Lung (tissue), 12 donors: ENCODE data around the gene VSTM2B. TPM values are rescaled to one million over a fixed set of nuclear protein-coding genes. Genes with fewer than 3 reads are reported as not detected.

ENCODE experiments used
- ATAC-seq: fragments of 200-7000 bp; cut with Tn5 transposase; one replicate; pipeline ENCODE4 v1.9.1; 2020; ENCODE audit warnings: moderate number of reproducible peaks; ENCODE audit not compliant: insufficient read depth, low FRiP score
- DNase-seq, 3 donors: peaks; one replicate each; pipeline ENCODE4 v3.0.0-alpha.2; 2013 to 2017
- H3K27ac ChIP-seq, 2 donors: one replicate each; pipeline ENCODE4 v1.5.1; 2013; ENCODE audit warnings: mild to moderate bottlenecking in 2 of 2, moderate library complexity in 2 of 2, control low read depth in 1 of 2, inconsistent platforms in 1 of 2, low read depth in 1 of 2, low read length in 1 of 2
- H3K27me3 ChIP-seq, 3 donors: one replicate each; pipeline ENCODE4 v1.5.1; 2013; ENCODE audit warnings: low read length in 2 of 3; ENCODE audit not compliant: control insufficient read depth in 3 of 3, insufficient read depth in 3 of 3
- H3K36me3 ChIP-seq, 4 donors: one replicate each; pipeline ENCODE4 v1.5.1; 2013; ENCODE audit warnings: low read length in 4 of 4, mild to moderate bottlenecking in 1 of 4, moderate library complexity in 1 of 4; ENCODE audit not compliant: control insufficient read depth in 4 of 4, insufficient read depth in 4 of 4
- H3K4me1 ChIP-seq, 5 donors: one replicate each; pipeline ENCODE4 v1.5.1; 2013; ENCODE audit warnings: low read length in 5 of 5, mild to moderate bottlenecking in 2 of 5, moderate library complexity in 1 of 5; ENCODE audit not compliant: control insufficient read depth in 5 of 5, insufficient read depth in 5 of 5
- H3K4me3 ChIP-seq: one replicate; pipeline ENCODE4 v1.5.1; 2013; ENCODE audit warnings: mild to moderate bottlenecking, control low read depth, moderate library complexity
- H3K9ac ChIP-seq, 2 donors: one replicate each; pipeline ENCODE4 v1.5.1; 2013; ENCODE audit warnings: low read length in 2 of 2, control low read depth in 1 of 2; ENCODE audit not compliant: insufficient read depth in 1 of 2
- H3K9me3 ChIP-seq, 4 donors: one replicate each; pipeline ENCODE4 v1.5.1; 2013; ENCODE audit warnings: low read length in 3 of 4, mild to moderate bottlenecking in 1 of 4, moderate library complexity in 1 of 4; ENCODE audit not compliant: control insufficient read depth in 4 of 4, insufficient read depth in 3 of 4
- CTCF ChIP-seq: IDR thresholded peaks from 2 replicates; pipeline ENCODE4 v1.5.1; 2012; ENCODE audit warnings: mild to moderate bottlenecking; ENCODE audit errors: control extremely low read depth, extremely low read depth
- WGBS, 2 donors: extraction: QIAGEN DNeasy Blood & Tissue Kit; methylation state at CpG; one replicate each; pipeline ENCODE4 v1.1.7; 2013; 5-methylcytosine and 5-hydroxymethylcytosine counted together
- polyA plus RNA-seq, 2 donors: library from polyadenylated mRNA; stranded (reverse); fragments of 200-250 nt; gene quantifications; one replicate each; pipeline ENCODE4 v1.2.1, GENCODE V29; 2013
- total RNA-seq, 2 donors: library from RNA; depleted of rRNA in 1 of 2; stranded (reverse); fragments of >200 nt in 1 of 2; gene quantifications; one replicate each; pipeline ENCODE4 v1.2.1, GENCODE V29; 2014 to 2021
- donor health status: control.
- donor health status: control.
- donor health status: Bipolar disorder and iron deficiency.
- donor health status: healthy.
- donor health status: DM: yes; HTN: yes; CAD: no.

VSTM2B gene
- total and polyA plus RNA-seq, 4 donors = not detected

GRCh38 chr19:29502581-29502850, 23.3 kb upstream of the VSTM2B start:
- Histone ChIP-seq H3K27ac (no peak overlapping the region), H3K36me3 (no peaks in the 10 kb centered on the region), H3K9me3 (peaks cover 0 to 8% (median 0%) of the 10 kb centered on the region in 4 donors), H3K27me3 (peaks cover 0 to 4% (median 0%) of the 10 kb centered on the region in 3 donors), H3K4me1 (peaks cover 0 to 10% (median 0%) of the 10 kb centered on the region in 5 donors), H3K4me3 (no peak overlapping the region), H3K9ac (no peak overlapping the region)
- WGBS, 2 donors = 79 to 94% methylated on average over 3 of the region's 3 CpGs
- DNase-seq (no peak), ATAC-seq (no peak)
- no peak for TF ChIP-seq CTCF

GRCh38 chr19:29503140-29503758, 22.5 kb upstream of the VSTM2B start:
- H3K4me3 ChIP-seq = no peak overlapping the region
- ATAC-seq = no peak
- H3K9ac ChIP-seq = no peak overlapping the region
- DNase-seq = no peak
- H3K36me3 ChIP-seq = no peaks in the 10 kb centered on the region
- TF ChIP-seq CTCF = no peak
- 77 to 85% methylated on average over 12 of the region's 12 CpGs for WGBS, 2 donors
- peaks cover 0 to 8% (median 0%) of the 10 kb centered on the region in 4 donors for H3K9me3 ChIP-seq
- H3K27me3 ChIP-seq = no peaks in the 10 kb centered on the region
- peaks cover 0 to 10% (median 0%) of the 10 kb centered on the region in 5 donors for H3K4me1 ChIP-seq
- no peak overlapping the region for H3K27ac ChIP-seq

- 86% methylated on average over 10 of the region's 10 CpGs for WGBS, 2 donors
- H3K36me3 ChIP-seq = no peaks in the 10 kb centered on the region
- no peak overlapping the region for H3K9ac ChIP-seq
- peaks cover 0 to 10% (median 0%) of the 10 kb centered on the region in 5 donors for H3K4me1 ChIP-seq
- no peak overlapping the region for H3K4me3 ChIP-seq
- DNase-seq (no peak), ATAC-seq (no peak)
- H3K27me3 ChIP-seq = no peaks in the 10 kb centered on the region
- no peak overlapping the region for H3K27ac ChIP-seq
- TF ChIP-seq CTCF = no peak
- H3K9me3 ChIP-seq = peaks cover 0 to 8% (median 0%) of the 10 kb centered on the region in 4 donors
Observed at GRCh38 chr19:29503785-29504184, 22.0 kb upstream of the VSTM2B start.

GRCh38 chr19:29504454-29504853, 21.3 kb upstream of the VSTM2B start:
- Histone ChIP-seq H3K9ac (no peak overlapping the region), H3K9me3 (peaks cover 0 to 8% (median 0%) of the 10 kb centered on the region in 4 donors), H3K4me3 (no peak overlapping the region), H3K27ac (no peak overlapping the region), H3K4me1 (peaks cover 0 to 10% (median 0%) of the 10 kb centered on the region in 5 donors), H3K27me3 (no peaks in the 10 kb centered on the region), H3K36me3 (no peaks in the 10 kb centered on the region)
- TF ChIP-seq CTCF = no peak
- WGBS, 2 donors = 77 to 83% methylated on average over 8 of the region's 8 CpGs
- no peak for DNase-seq
- ATAC-seq = no peak
